Activated CD4-positive, alpha-beta T cell treated with anti-CD3 and anti-CD28 coated beads for 36 hours (primary cell): ENCODE measurements around the gene KLHL6. TPM values are rescaled to one million over a fixed set of nuclear protein-coding genes. Genes with fewer than 3 reads are reported as not detected.

Experiments used
- ATAC-seq: fragments of 200-7000 bp; cut with Tn5 transposase; one replicate; pipeline ENCODE4 v1.10.0; 2021; ENCODE audit warnings: mild to moderate bottlenecking, moderate library complexity
- CTCF ChIA-PET: fragments of 350-600 bp; sonication (Branson Sonifier 250); formaldehyde crosslinking; loops from one replicate; lab custom pipeline; 2021; ENCODE audit warnings: antibody characterized with exemption; lab: Charles Lee
- POLR2A ChIA-PET: fragments of 350-600 bp; sonication (Branson Sonifier 250); formaldehyde crosslinking; loops from one replicate; lab custom pipeline; 2021; ENCODE audit warnings: antibody characterized with exemption, inconsistent platforms; lab: Charles Lee
- DNase-seq: peaks from one replicate; pipeline ENCODE4 v3.0.0-alpha.2; 2020
- H3K27ac Mint-ChIP-seq: one replicate; pipeline ENCODE4 v1.8.0; 2021; ENCODE audit warnings: mixed read lengths
- H3K27me3 Mint-ChIP-seq: one replicate; pipeline ENCODE4 v1.8.0; 2021; ENCODE audit warnings: mixed read lengths
- H3K36me3 Mint-ChIP-seq: one replicate; pipeline ENCODE4 v1.8.0; 2021; ENCODE audit warnings: low read depth, mixed read lengths
- H3K4me1 Mint-ChIP-seq: one replicate; pipeline ENCODE4 v1.8.0; 2021; ENCODE audit warnings: mixed read lengths
- H3K4me3 Mint-ChIP-seq: one replicate; pipeline ENCODE4 v1.8.0; 2021; ENCODE audit warnings: mild to moderate bottlenecking, moderate library complexity, mixed read lengths
- H3K9me3 Mint-ChIP-seq: one replicate; pipeline ENCODE4 v1.8.0; 2021; ENCODE audit warnings: low read depth, mixed read lengths
- intact Hi-C, 2 experiments: fragments of 100-400 bp; cut with DNase I in 1 of 2; cut with micrococcal nuclease in 1 of 2; formaldehyde crosslinking; loops; one replicate each; pipeline versions ENCODE4 v1.14.2 to v1.15.1; 2022 to 2024; cut with DNase I, micrococcal nuclease
- total RNA-seq, 2 experiments: library from RNA; stranded (reverse); gene quantifications; one replicate each; pipeline ENCODE4 v1.2.3, GENCODE V29; 2021

KLHL6 gene
- total RNA-seq, 2 experiments from 2014 or later: 62.8 to 64.7 TPM

GRCh38 chr3:183493296-183494045 is 62.0 kb downstream of the KLHL6 start:
- intact Hi-C loops: no loop called here
- Mint-ChIP-seq H3K4me3 (no peak overlapping the region), H3K27me3 (no peaks in the 10 kb centered on the region), H3K27ac (no peak overlapping the region), H3K36me3 (peaks cover 58% of the 10 kb centered on the region), H3K4me1 (peaks cover 6% of the 10 kb centered on the region), H3K9me3 (no peaks in the 10 kb centered on the region)
- ATAC-seq (no peak), DNase-seq (no peak)
- ChIA-PET POLR2A (no interaction called here), CTCF (no interaction called here)

GRCh38 chr3:183492849-183493179 is 62.7 kb downstream of the KLHL6 start:
- ChIA-PET CTCF (no interaction called here), POLR2A (no interaction called here)
- H3K36me3 Mint-ChIP-seq: peaks cover 55% of the 10 kb centered on the region
- H3K27me3 Mint-ChIP-seq: no peaks in the 10 kb centered on the region
- ATAC-seq (no peak), DNase-seq (no peak)
- H3K4me3 Mint-ChIP-seq: no peak overlapping the region
- H3K4me1 Mint-ChIP-seq: peaks cover 6% of the 10 kb centered on the region
- no peak overlapping the region for H3K27ac Mint-ChIP-seq
- H3K9me3 Mint-ChIP-seq: no peaks in the 10 kb centered on the region
- intact Hi-C loops: no loop called here

GRCh38 chr3:183491923-183492848 is 63.3 kb downstream of the KLHL6 start:
- no peak overlapping the region for H3K27ac Mint-ChIP-seq

GRCh38 chr3:183491109-183491922 is 64.2 kb downstream of the KLHL6 start:
- intact Hi-C loops: no loop called here
- peak; percentile 4 for ATAC-seq
- ChIA-PET POLR2A (no interaction called here), CTCF (interaction anchor here (0.6 kb wide), 1 partner anchor 236 kb away, joined by 3 read pairs; no protein-coding TSS in a partner anchor)
- DNase-seq: no peak
- no peak overlapping the region for H3K27ac Mint-ChIP-seq
- H3K4me1 Mint-ChIP-seq: peaks cover 6% of the 10 kb centered on the region
- H3K4me3 Mint-ChIP-seq: no peak overlapping the region
- no peaks in the 10 kb centered on the region for H3K9me3 Mint-ChIP-seq
- peaks cover 45% of the 10 kb centered on the region for H3K36me3 Mint-ChIP-seq
- no peaks in the 10 kb centered on the region for H3K27me3 Mint-ChIP-seq

More at GRCh38 chr3:183491923-183492848, 63.3 kb downstream of the KLHL6 start:
- ATAC-seq (no peak), DNase-seq (no peak)
- ChIA-PET POLR2A (no interaction called here), CTCF (no interaction called here)
- Mint-ChIP-seq H3K36me3 (peaks cover 49% of the 10 kb centered on the region), H3K9me3 (no peaks in the 10 kb centered on the region), H3K4me1 (peaks cover 6% of the 10 kb centered on the region), H3K4me3 (no peak overlapping the region), H3K27me3 (no peaks in the 10 kb centered on the region)
- intact Hi-C loops: no loop called here

GRCh38 chr3:183490653-183491052 is 64.9 kb downstream of the KLHL6 start:
- ChIA-PET POLR2A (no interaction called here), CTCF (no interaction called here)
- Mint-ChIP-seq H3K9me3 (no peaks in the 10 kb centered on the region), H3K4me3 (no peak overlapping the region), H3K27ac (peak overlapping the region; percentile 38), H3K4me1 (peaks cover 6% of the 10 kb centered on the region), H3K36me3 (peaks cover 45% of the 10 kb centered on the region), H3K27me3 (no peaks in the 10 kb centered on the region)
- DNase-seq (peak; percentile 27), ATAC-seq (peak; percentile 43)
- intact Hi-C loops: no loop called here

GRCh38 chr3:183490211-183490601 is 65.3 kb downstream of the KLHL6 start:
- POLR2A ChIA-PET: no interaction called here
- H3K27me3 Mint-ChIP-seq: no peaks in the 10 kb centered on the region

GRCh38 chr3:183489455-183490210 is 65.9 kb downstream of the KLHL6 start:
- DNase-seq (no peak), ATAC-seq (no peak)
- Mint-ChIP-seq H3K4me1 (peaks cover 6% of the 10 kb centered on the region), H3K9me3 (no peaks in the 10 kb centered on the region), H3K4me3 (no peak overlapping the region), H3K36me3 (peaks cover 42% of the 10 kb centered on the region), H3K27me3 (no peaks in the 10 kb centered on the region), H3K27ac (peak overlapping the region; percentile 19)
- ChIA-PET CTCF (interaction anchor here (0.5 to 1.3 kb wide), 3 partner anchors 11 to 87 kb away, joined by 3 to 6 read pairs (median 3); no protein-coding TSS in a partner anchor), POLR2A (no interaction called here)
- intact Hi-C loops: no loop called here

More at GRCh38 chr3:183490211-183490601, 65.3 kb downstream of the KLHL6 start:
- Mint-ChIP-seq H3K4me3 (no peak overlapping the region), H3K27ac (peak overlapping the region; percentile 19), H3K9me3 (no peaks in the 10 kb centered on the region), H3K36me3 (peaks cover 45% of the 10 kb centered on the region), H3K4me1 (peaks cover 6% of the 10 kb centered on the region)
- CTCF ChIA-PET: interaction anchor here (1.1 to 1.3 kb wide), 2 partner anchors 11 to 15 kb away, joined by 3 to 6 read pairs; no protein-coding TSS in a partner anchor
- intact Hi-C loops: no loop called here
- no peak for ATAC-seq
- no peak for DNase-seq

GRCh38 chr3:183488343-183488742 is 67.2 kb downstream of the KLHL6 start:
- peak overlapping the region; percentile 64 for H3K27ac Mint-ChIP-seq
- H3K36me3 Mint-ChIP-seq: peaks cover 31% of the 10 kb centered on the region
- ChIA-PET CTCF (interaction anchor here (0.7 to 1.6 kb wide), 5 partner anchors 9 to 49 kb away, joined by 3 to 7 read pairs (median 3); no protein-coding TSS in a partner anchor), POLR2A (no interaction called here)
- ATAC-seq (no peak), DNase-seq (no peak)
- intact Hi-C loops: no loop called here
- no peak overlapping the region for H3K4me3 Mint-ChIP-seq
- H3K9me3 Mint-ChIP-seq: no peaks in the 10 kb centered on the region
- H3K27me3 Mint-ChIP-seq: no peaks in the 10 kb centered on the region
- H3K4me1 Mint-ChIP-seq: peaks cover 6% of the 10 kb centered on the region

GRCh38 chr3:183487896-183488295 is 67.6 kb downstream of the KLHL6 start:
- Mint-ChIP-seq H3K36me3 (peaks cover 28% of the 10 kb centered on the region), H3K27ac (peak overlapping the region; percentile 64), H3K4me1 (peaks cover 6% of the 10 kb centered on the region), H3K9me3 (no peaks in the 10 kb centered on the region), H3K27me3 (no peaks in the 10 kb centered on the region), H3K4me3 (no peak overlapping the region)
- ChIA-PET CTCF (interaction anchor here (0.7 to 1.6 kb wide), 5 partner anchors 8 to 49 kb away, joined by 3 to 7 read pairs (median 3); no protein-coding TSS in a partner anchor), POLR2A (no interaction called here)
- ATAC-seq (no peak), DNase-seq (no peak)
- intact Hi-C loops: no loop called here

- H3K36me3 Mint-ChIP-seq: peaks cover 19% of the 10 kb centered on the region
- DNase-seq (no peak), ATAC-seq (no peak)
- no peaks in the 10 kb centered on the region for H3K27me3 Mint-ChIP-seq
- POLR2A ChIA-PET: no interaction called here
- H3K9me3 Mint-ChIP-seq: no peaks in the 10 kb centered on the region
- H3K27ac Mint-ChIP-seq: no peak overlapping the region
- H3K4me1 Mint-ChIP-seq: peaks cover 6% of the 10 kb centered on the region
- intact Hi-C loops: no loop called here
- H3K4me3 Mint-ChIP-seq: no peak overlapping the region
- CTCF ChIA-PET: interaction anchor here (0.7 to 1.6 kb wide), 3 partner anchors 9 to 16 kb away, joined by 3 to 7 read pairs (median 4); no protein-coding TSS in a partner anchor
These were observed 68.5 kb downstream of the KLHL6 start for GRCh38 chr3:183487016-183487415.
